GM12892 (cell line): ENCODE data around the gene EMILIN1.

ENCODE experiments used
- POLR2A ChIP-seq: IDR thresholded peaks from 2 replicates; pipeline ENCODE4 v1.6.1; 2011; ENCODE audit warnings: low read depth, low read length, control low read depth
- POLR2AphosphoS5 ChIP-seq: IDR thresholded peaks from 2 replicates; pipeline ENCODE4 v1.6.1; 2011; ENCODE audit warnings: low read depth, low read length, control low read depth

GRCh38 chr2:27042159-27042661, 36.2 kb upstream of the EMILIN1 start:
- TF ChIP-seq POLR2A = 0 out of 2 replicates have a peak, but pooled peaks have one; percentile 13
- TF ChIP-seq POLR2AphosphoS5 = no peak
